MG63 (cell line): ENCODE measurements around the gene MTMR2. TPM values are rescaled to one million over a fixed set of nuclear protein-coding genes. Genes with fewer than 3 reads are reported as not detected.
"Not testable (repeated sequence)": the region's sequence is repeated elsewhere in the genome, so short reads cannot be mapped to it uniquely, and the experiment has no call there.

ENCODE experiments used
- DNase-seq: peaks from one replicate; pipeline ENCODE4 v3.0.0-alpha.2; 2020
- H3K27me3 ChIP-seq: fragments of 250-450 bp; sonication (Bioruptor Pico); 2 replicates; pipeline ENCODE4 v1.5.1; 2020; ENCODE audit warnings: mild to moderate bottlenecking, moderate library complexity
- H3K36me3 ChIP-seq: fragments of 250-450 bp; sonication (Bioruptor Pico); 2 replicates; pipeline ENCODE4 v1.5.1; 2020; ENCODE audit warnings: mild to moderate bottlenecking, moderate library complexity
- H3K4me3 ChIP-seq: fragments of 250-450 bp; sonication (Bioruptor Pico); 2 replicates; pipeline ENCODE4 v1.5.1; 2020; ENCODE audit warnings: mild to moderate bottlenecking, moderate library complexity
- H3K9me3 ChIP-seq: fragments of 250-450 bp; sonication (Bioruptor Pico); 2 replicates; pipeline ENCODE4 v1.5.1; 2020; ENCODE audit warnings: mild to moderate bottlenecking, moderate library complexity
- total RNA-seq: library from RNA; depleted of rRNA; stranded (reverse); fragments of >200 nt; shearing (Covaris generic); gene quantifications from 2 replicates; pipeline ENCODE4 v1.2.3, GENCODE V29; 2014; ENCODE audit warnings: low replicate concordance

MTMR2 gene
- total RNA-seq, 1 experiment from 2014 or later, result 14.4 TPM

DNA sequence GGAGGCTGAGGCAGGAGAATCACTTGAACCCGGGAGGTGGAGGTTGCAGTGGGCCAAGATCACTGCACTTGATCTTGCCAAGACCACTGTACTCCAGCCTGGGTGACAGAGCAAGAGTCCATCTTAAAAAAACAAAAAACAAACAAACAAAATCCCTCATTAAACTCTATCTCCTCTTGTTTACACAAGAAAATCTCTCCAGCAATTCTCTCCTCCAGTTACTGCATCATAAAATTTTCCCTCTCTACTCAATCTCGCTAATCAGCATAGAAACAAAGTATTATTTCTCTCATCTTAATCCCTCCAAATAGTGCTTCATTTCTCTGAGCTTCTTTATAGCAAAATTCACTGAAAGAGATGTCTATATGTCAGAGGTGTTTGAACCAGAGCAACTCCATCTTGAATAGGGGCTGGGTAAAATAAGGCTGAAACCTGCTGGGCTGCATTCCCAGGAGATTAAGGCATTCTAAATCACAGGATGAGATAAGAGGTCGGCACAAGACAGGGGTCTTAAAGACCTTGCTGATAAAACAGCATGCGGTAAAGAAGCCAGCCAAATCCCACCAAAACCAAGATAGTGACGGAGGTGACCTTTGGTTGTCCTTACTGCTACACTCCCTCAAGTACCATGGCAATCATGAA is 19.8 kb downstream of the MTMR2 start:
- Histone ChIP-seq H3K27me3 (no peaks in the 10 kb centered on the region), H3K9me3 (peaks cover 8% of the 10 kb centered on the region), H3K36me3 (no peaks in the 10 kb centered on the region), H3K4me3 (no peak overlapping the region)
- no peak for DNase-seq

GRCh38 chr11:95898782-95899181 is 25.1 kb downstream of the MTMR2 start:
- Histone ChIP-seq H3K9me3 (no peaks in the 10 kb centered on the region), H3K36me3 (no peaks in the 10 kb centered on the region), H3K4me3 (no peak overlapping the region), H3K27me3 (no peaks in the 10 kb centered on the region)
- no peak for DNase-seq

DNA sequence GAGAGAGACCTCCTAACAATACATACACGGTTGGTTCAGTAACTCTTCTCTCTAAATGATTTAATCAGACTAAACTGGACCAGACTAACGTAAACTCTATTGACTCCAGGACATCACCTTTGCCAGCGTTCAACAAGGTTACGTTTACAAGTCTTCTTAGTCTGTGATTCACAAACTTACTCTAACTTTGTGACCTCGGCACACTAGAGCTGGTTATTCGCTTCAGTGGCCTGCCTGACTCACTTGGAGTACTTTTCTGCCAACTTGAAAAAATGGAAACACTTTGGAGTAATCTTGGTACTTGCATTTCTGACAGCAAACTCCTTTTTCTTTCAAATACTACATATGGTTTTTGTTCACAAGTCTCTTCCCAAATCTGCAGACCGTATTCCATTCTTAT is 26.2 kb downstream of the MTMR2 start:
- peak; percentile 40 for DNase-seq
- Histone ChIP-seq H3K9me3 (no peaks in the 10 kb centered on the region), H3K27me3 (no peaks in the 10 kb centered on the region), H3K36me3 (no peaks in the 10 kb centered on the region), H3K4me3 (no peak overlapping the region)

GRCh38 chr11:95895815-95896214 is 28.1 kb downstream of the MTMR2 start:
- no peak overlapping the region for H3K4me3 ChIP-seq
- DNase-seq, result no peak
- no peaks in the 10 kb centered on the region for H3K9me3 ChIP-seq
- H3K36me3 ChIP-seq, result no peaks in the 10 kb centered on the region
- no peaks in the 10 kb centered on the region for H3K27me3 ChIP-seq

DNA sequence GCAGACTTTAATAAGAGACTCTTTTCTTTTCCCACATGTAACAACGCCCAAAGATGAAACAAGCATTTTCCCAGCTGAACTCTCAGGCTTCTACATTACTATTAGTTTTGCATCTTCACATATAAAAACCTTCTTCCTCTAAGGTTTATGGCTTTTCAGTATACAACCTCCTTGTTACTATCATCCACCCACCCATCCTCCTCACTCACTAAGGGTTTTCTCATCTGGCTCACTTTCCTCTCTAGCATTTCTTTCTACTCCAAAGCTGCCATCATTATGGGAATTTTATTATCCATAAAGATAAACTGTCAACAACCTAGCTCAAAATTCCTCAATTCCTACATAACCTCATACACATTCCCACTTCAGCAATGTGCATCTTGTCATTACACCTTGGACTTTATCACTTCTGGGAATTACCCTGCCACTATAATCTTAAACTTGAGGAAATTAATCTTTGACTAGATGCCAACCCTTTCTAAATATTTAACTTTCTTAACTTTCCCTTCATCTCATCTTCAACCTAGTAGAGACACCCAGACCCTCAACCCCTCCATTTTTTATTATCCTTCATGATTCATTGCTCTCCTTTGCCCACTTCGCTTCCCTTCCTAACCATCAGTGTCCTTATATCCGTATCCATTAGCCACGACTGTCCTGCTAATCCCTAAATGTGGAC is 30.9 kb downstream of the MTMR2 start:
- H3K4me3 ChIP-seq, result no peak overlapping the region
- no peaks in the 10 kb centered on the region for H3K27me3 ChIP-seq
- DNase-seq, result no peak
- no peaks in the 10 kb centered on the region for H3K9me3 ChIP-seq
- no peaks in the 10 kb centered on the region for H3K36me3 ChIP-seq

DNA sequence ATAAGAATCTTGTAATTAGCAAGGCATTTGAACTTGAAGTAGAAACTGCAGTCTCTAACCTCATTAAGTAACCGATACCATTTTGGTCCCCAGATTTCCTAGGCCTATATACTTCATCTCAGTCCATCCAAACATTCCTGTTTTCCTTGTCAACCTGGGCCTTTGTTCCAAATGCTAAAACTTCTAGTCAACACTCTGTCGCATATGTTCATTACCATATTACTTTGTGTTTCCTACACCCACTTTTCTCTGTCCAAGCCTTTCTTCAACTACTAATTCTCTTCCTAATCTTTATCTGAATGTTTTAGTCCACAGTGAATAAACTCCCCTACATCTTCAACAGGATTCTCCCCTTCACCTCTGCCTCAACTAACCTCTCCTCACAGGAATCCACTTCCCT is 31.4 kb downstream of the MTMR2 start:
- Histone ChIP-seq H3K36me3 (no peaks in the 10 kb centered on the region), H3K4me3 (no peak overlapping the region), H3K27me3 (no peaks in the 10 kb centered on the region), H3K9me3 (no peaks in the 10 kb centered on the region)
- DNase-seq, result no peak

- Histone ChIP-seq H3K36me3 (peaks cover 5% of the 10 kb centered on the region), H3K4me3 (no peak overlapping the region), H3K27me3 (no peaks in the 10 kb centered on the region), H3K9me3 (no peaks in the 10 kb centered on the region)
- no peak for DNase-seq
These were observed 32.3 kb downstream of the MTMR2 start for GRCh38 chr11:95891423-95892170.

GRCh38 chr11:95888852-95889251 is 35.1 kb downstream of the MTMR2 start:
- H3K4me3 ChIP-seq, result no peak overlapping the region
- DNase-seq, result no peak
- no peaks in the 10 kb centered on the region for H3K27me3 ChIP-seq
- H3K36me3 ChIP-seq, result peaks cover 5% of the 10 kb centered on the region
- H3K9me3 ChIP-seq, result no peaks in the 10 kb centered on the region

DNA sequence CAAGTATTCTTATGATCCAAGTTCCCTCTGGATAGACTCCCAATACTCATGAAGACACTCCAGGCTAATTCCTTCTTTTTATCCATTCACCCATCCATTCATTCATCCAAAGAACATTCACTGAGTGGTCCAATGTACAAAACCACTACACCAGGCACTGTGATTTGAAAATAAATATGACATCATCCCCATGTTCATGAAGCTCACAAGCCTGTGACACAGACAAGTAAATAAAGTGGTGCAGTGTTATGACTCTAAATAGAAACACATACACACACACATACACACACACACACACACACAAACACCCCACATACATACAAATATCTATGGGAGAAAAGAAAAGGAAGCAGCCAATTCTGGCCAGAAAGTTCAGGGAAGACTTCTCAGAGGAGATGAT is 35.5 kb downstream of the MTMR2 start:
- Histone ChIP-seq H3K4me3 (no peak overlapping the region), H3K9me3 (no peaks in the 10 kb centered on the region)
- DNase-seq, result no peak

GRCh38 chr11:95886462-95886861 is 37.4 kb downstream of the MTMR2 start:
- peaks cover 5% of the 10 kb centered on the region for H3K36me3 ChIP-seq
- H3K27me3 ChIP-seq, result no peaks in the 10 kb centered on the region
- no peak overlapping the region for H3K4me3 ChIP-seq
- DNase-seq, result no peak
- no peaks in the 10 kb centered on the region for H3K9me3 ChIP-seq

More for the DNA sequence above, 35.5 kb downstream of the MTMR2 start:
- Histone ChIP-seq H3K36me3 (peaks cover 5% of the 10 kb centered on the region), H3K27me3 (no peaks in the 10 kb centered on the region)

DNA sequence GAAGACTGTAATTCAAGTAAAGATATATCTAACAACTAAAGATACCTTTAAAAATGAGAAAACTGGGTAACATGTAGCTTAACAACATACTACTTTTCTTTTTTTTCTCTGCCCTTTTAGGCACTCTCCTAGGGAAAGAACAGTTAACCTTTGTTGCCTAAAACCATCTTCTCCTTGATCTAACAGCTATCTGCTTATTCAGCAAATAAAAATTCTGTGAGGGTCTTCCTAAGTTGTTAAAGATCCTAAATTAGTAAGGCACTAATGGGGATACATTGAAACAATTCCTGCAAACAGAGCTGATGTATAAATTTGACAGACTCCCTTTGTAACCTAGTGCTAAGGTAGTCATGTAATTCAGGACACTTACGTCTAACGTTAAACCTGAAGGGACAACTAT is 39.1 kb downstream of the MTMR2 start:
- Histone ChIP-seq H3K36me3 (peaks cover 5% of the 10 kb centered on the region), H3K9me3 (no peaks in the 10 kb centered on the region), H3K4me3 (no peak overlapping the region), H3K27me3 (no peaks in the 10 kb centered on the region)
- DNase-seq, result no peak

DNA sequence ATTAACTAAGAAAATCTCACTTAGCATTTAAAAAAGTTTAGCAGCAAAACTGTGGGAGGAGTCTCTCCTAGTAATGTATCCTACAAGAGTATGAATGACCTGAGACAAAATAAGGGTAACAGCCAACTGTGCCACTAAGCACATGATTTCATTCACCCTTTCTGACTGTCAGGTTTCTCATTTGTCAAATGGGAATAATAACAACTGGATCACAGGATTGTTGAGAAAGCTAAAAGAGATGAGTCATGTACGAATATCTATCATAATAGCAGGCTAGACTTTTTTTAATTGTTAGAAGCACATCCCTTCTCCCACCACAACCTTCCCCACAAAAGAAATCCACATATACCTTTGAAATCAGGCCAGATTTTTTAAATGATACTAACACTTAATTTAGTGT is 39.5 kb downstream of the MTMR2 start:
- no peak for DNase-seq
- Histone ChIP-seq H3K27me3 (no peaks in the 10 kb centered on the region), H3K36me3 (peaks cover 5% of the 10 kb centered on the region), H3K9me3 (no peaks in the 10 kb centered on the region), H3K4me3 (no peak overlapping the region)

- Histone ChIP-seq H3K36me3 (peaks cover 5% of the 10 kb centered on the region), H3K9me3 (no peaks in the 10 kb centered on the region), H3K27me3 (no peaks in the 10 kb centered on the region), H3K4me3 (no peak overlapping the region)
- DNase-seq, result no peak
These were observed 40.5 kb downstream of the MTMR2 start for GRCh38 chr11:95883381-95883780.

- Histone ChIP-seq H3K27me3 (no peaks in the 10 kb centered on the region), H3K4me3 (no peak overlapping the region), H3K9me3 (no peaks in the 10 kb centered on the region; the same call in 1 of the 2 replicates), H3K36me3 (peaks cover 13% of the 10 kb centered on the region)
- DNase-seq, result peak; percentile 0
These were observed 46.6 kb downstream of the MTMR2 start for GRCh38 chr11:95877291-95877690.

GRCh38 chr11:95870877-95871276 is 53.0 kb downstream of the MTMR2 start:
- not testable (repeated sequence) for H3K4me3 ChIP-seq, H3K9me3 ChIP-seq, H3K36me3 ChIP-seq, DNase-seq, H3K27me3 ChIP-seq

DNA sequence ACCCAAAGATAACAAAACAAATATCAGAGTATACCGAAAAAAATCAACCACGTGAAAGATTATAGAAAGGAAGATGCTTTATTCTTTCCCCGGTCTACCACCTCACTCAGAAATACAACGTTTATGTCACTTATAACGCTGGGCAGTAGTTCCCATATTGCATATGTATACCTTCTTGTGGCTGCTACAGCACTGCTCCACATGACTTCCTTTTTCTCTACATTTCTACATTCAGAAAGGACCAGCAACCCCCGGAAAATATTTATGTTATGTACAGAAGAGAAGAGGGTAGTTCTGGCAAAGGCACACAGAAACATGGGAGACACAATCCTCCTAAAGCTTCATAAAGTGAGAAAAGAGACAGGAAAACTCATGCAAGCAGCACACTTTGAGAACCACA is 56.8 kb downstream of the MTMR2 start:
- Histone ChIP-seq H3K36me3 (no peaks in the 10 kb centered on the region), H3K27me3 (no peaks in the 10 kb centered on the region), H3K4me3 (no peak overlapping the region), H3K9me3 (no peaks in the 10 kb centered on the region)
- DNase-seq, result no peak

- H3K9me3 ChIP-seq, result no peaks in the 10 kb centered on the region; the same call in 1 of the 2 replicates
- no peak overlapping the region for H3K4me3 ChIP-seq
- DNase-seq, result peak; percentile 38
- H3K36me3 ChIP-seq, result peaks cover 4% of the 10 kb centered on the region
- no peaks in the 10 kb centered on the region for H3K27me3 ChIP-seq
These were observed 60.3 kb downstream of the MTMR2 start for GRCh38 chr11:95863486-95864140.
